HCT116 (cell line): ENCODE data around the gene CNPY3. TPM values are rescaled to one million over a fixed set of nuclear protein-coding genes. Genes with fewer than 3 reads are reported as not detected.

Experiments used
- ATAC-seq: fragments of 200-7000 bp; cut with Tn5 transposase; 2 replicates; pipeline ENCODE4 v1.9.1; 2020; ENCODE audit warnings: mild to moderate bottlenecking, moderate library complexity
- BruUV-seq: library from RNA; stranded (reverse); fragments of 400-500 nt; replicated peaks from 2 replicates; lab custom pipeline; 2021; lab: Mats Ljungman, UMichigan
- CTCF ChIA-PET: fragments of 300-600 bp; sonication (Branson Sonifier 250); formaldehyde crosslinking; loops from one replicate; lab custom pipeline; 2021; ENCODE audit warnings: antibody characterized with exemption; lab: Charles Lee
- POLR2A ChIA-PET: fragments of 300-600, 350-600 bp; sonication (Branson Sonifier 250); formaldehyde crosslinking; loops from one replicate; lab custom pipeline; 2021; ENCODE audit warnings: antibody characterized with exemption; lab: Charles Lee
- RAD21 ChIA-PET, 2 experiments: fragments of 300-600 bp; sonication (Branson Sonifier 250); formaldehyde crosslinking; loops; one replicate each; lab custom pipeline; 2023; ENCODE audit warnings: low total read pairs in 2 of 2; ENCODE audit not compliant: uncharacterized antibody in 2 of 2, unreplicated experiment in 2 of 2, low non-redundant PET in 1 of 2; lab: Charles Lee
- DNase-seq: peaks from one replicate; pipeline ENCODE4 v3.0.0-alpha.2; 2010; ENCODE audit warnings: low read depth, low spot score
- H2AFZ ChIP-seq: fragments of 200-600 bp; shearing (Covaris generic), sonication (generic); 2 replicates; pipeline ENCODE4 v1.6.1; 2017; ENCODE audit warnings: low read depth, mixed run types, mixed read lengths, antibody characterized with exemption, low read length; ENCODE audit not compliant: poor library complexity, severe bottlenecking
- H3K27ac ChIP-seq: 2 replicates; pipeline ENCODE4 v1.5.1; 2012; ENCODE audit warnings: low read depth, low read length
- H3K27me3 ChIP-seq: fragments of 200-600 bp; sonication (generic); 2 replicates; pipeline ENCODE4 v1.6.1; 2016; ENCODE audit warnings: mixed run types, low read length, mixed read lengths; ENCODE audit not compliant: insufficient read depth
- H3K36me3 ChIP-seq, 2 experiments: fragments of 200-500 bp in 1 of 2; fragments of 200-600 bp in 1 of 2; sonication (Bioruptor generic) in 1 of 2; sonication (generic) in 1 of 2; 2 replicates each; pipeline versions ENCODE4 v1.5.1 to v1.6.1; 2014 to 2016; ENCODE audit warnings: low read length in 2 of 2, inconsistent platforms in 1 of 2, mixed read lengths in 1 of 2, mixed run types in 1 of 2; ENCODE audit not compliant: insufficient read depth in 2 of 2, control insufficient read depth in 1 of 2
- H3K4me1 ChIP-seq, 2 experiments: fragments of 200-600 bp in 1 of 2; sonication (generic) in 1 of 2; 2 replicates each; pipeline versions ENCODE4 v1.5.1 to v1.6.1; 2012 to 2017; ENCODE audit warnings: low read length in 2 of 2, inconsistent platforms in 1 of 2, mild to moderate bottlenecking in 1 of 2, mixed read lengths in 1 of 2, mixed run types in 1 of 2, moderate library complexity in 1 of 2; ENCODE audit not compliant: insufficient read depth in 2 of 2, control insufficient read depth in 1 of 2
- H3K4me2 ChIP-seq: fragments of 200-600 bp; sonication (generic); 2 replicates; pipeline ENCODE4 v1.6.1; 2017; ENCODE audit warnings: mixed run types, low read length, mixed read lengths
- H3K4me3 ChIP-seq, 2 experiments: fragments of 200-600 bp in 1 of 2; sonication (generic) in 1 of 2; replicated peaks in 1 of 2; 2 replicates each; pipeline ENCODE4 v1.5.1; 2011 to 2016; ENCODE audit warnings: low read length in 2 of 2, control low read depth in 1 of 2, low read depth in 1 of 2, mild to moderate bottlenecking in 1 of 2, mixed read lengths in 1 of 2, mixed run types in 1 of 2
- H3K79me2 ChIP-seq: fragments of 200-600 bp; sonication (generic); 2 replicates; pipeline ENCODE4 v1.6.1; 2017; ENCODE audit warnings: mild to moderate bottlenecking, mixed run types, low read length, moderate library complexity, mixed read lengths; ENCODE audit not compliant: insufficient read depth
- H3K9ac ChIP-seq: fragments of 200-600 bp; sonication (generic); 2 replicates; pipeline ENCODE4 v1.6.1; 2016; ENCODE audit warnings: low read length, mixed read lengths
- H3K9me2 ChIP-seq: fragments of 200-600 bp; sonication (generic), shearing (Covaris generic); 2 replicates; pipeline ENCODE4 v1.6.1; 2017; ENCODE audit warnings: mixed run types, mild to moderate bottlenecking, moderate library complexity; ENCODE audit not compliant: insufficient read depth
- H3K9me3 ChIP-seq, 2 experiments: fragments of 200-500 bp in 1 of 2; fragments of 200-600 bp in 1 of 2; sonication (Bioruptor generic) in 1 of 2; sonication (generic) in 1 of 2; 2 replicates each; pipeline ENCODE4 v1.6.1; 2014 to 2017; ENCODE audit warnings: low read length in 2 of 2, mixed read lengths in 2 of 2, inconsistent platforms in 1 of 2, low read depth in 1 of 2, mild to moderate bottlenecking in 1 of 2, mixed run types in 1 of 2, moderate library complexity in 1 of 2; ENCODE audit not compliant: control insufficient read depth in 1 of 2, insufficient read depth in 1 of 2
- H4K20me1 ChIP-seq: fragments of 200-600 bp; sonication (generic), shearing (Covaris generic); 2 replicates; pipeline ENCODE4 v1.6.1; 2017; ENCODE audit warnings: mixed run types, mild to moderate bottlenecking, moderate library complexity; ENCODE audit not compliant: insufficient read depth
- CEBPB ChIP-seq: IDR thresholded peaks from 2 replicates; pipeline ENCODE4 v1.6.1; 2012; ENCODE audit warnings: low read depth
- EGR1 ChIP-seq: IDR thresholded peaks from 2 replicates; pipeline ENCODE4 v1.6.1; 2012; ENCODE audit warnings: low read depth
- EZH2 ChIP-seq: fragments of 200-600 bp; sonication (generic); IDR thresholded peaks from 2 replicates; pipeline ENCODE4 v1.6.1; 2017; ENCODE audit warnings: antibody characterized with exemption, mixed run types
- EZH2phosphoT487 ChIP-seq: fragments of 200-600 bp; IDR thresholded peaks from 2 replicates; pipeline ENCODE4 v1.6.1; 2018; ENCODE audit warnings: antibody characterized with exemption, borderline replicate concordance
- JUND ChIP-seq: IDR thresholded peaks from 2 replicates; pipeline ENCODE4 v1.6.1; 2012
- MAX ChIP-seq: IDR thresholded peaks from 2 replicates; pipeline ENCODE4 v1.6.1; 2012
- RAD21 ChIP-seq: IDR thresholded peaks from 2 replicates; pipeline ENCODE4 v1.6.1; 2012; ENCODE audit warnings: low read depth, mild to moderate bottlenecking
- SIN3A ChIP-seq: IDR thresholded peaks from 2 replicates; pipeline ENCODE4 v1.6.1; 2012; ENCODE audit warnings: low read depth
- SP1 ChIP-seq: IDR thresholded peaks from 2 replicates; pipeline ENCODE4 v1.6.1; 2012; ENCODE audit warnings: low read depth
- TCF7L2 ChIP-seq: IDR thresholded peaks from 2 replicates; pipeline ENCODE4 v1.7.0; 2011; ENCODE audit warnings: borderline replicate concordance, inconsistent platforms; ENCODE audit not compliant: insufficient read depth, insufficient read length; ENCODE audit errors: extremely low read depth
- YY1 ChIP-seq: IDR thresholded peaks from 2 replicates; pipeline ENCODE4 v1.6.1; 2011; ENCODE audit warnings: low read length, low read depth, moderate library complexity, mild to moderate bottlenecking; ENCODE audit not compliant: insufficient replicate concordance; ENCODE audit errors: extremely low read depth
- intact Hi-C: fragments of 100-400 bp; cut with micrococcal nuclease; formaldehyde crosslinking; loops from 2 replicates; pipeline ENCODE4 v1.10.0; 2022
- total RNA-seq: library from RNA; stranded (reverse); gene quantifications from one replicate; pipeline ENCODE4 v1.2.1, GENCODE V29; 2021; ENCODE audit not compliant: unreplicated experiment

The CNPY3 gene
- total RNA-seq, 1 experiment from 2014 or later: 49.1 TPM

- no peaks in the 10 kb centered on the region for H3K79me2 ChIP-seq
- H3K9me2 ChIP-seq: no peaks in the 10 kb centered on the region
- no peak overlapping the region for H2AFZ ChIP-seq
- ChIA-PET CTCF (no interaction called here), RAD21 (interaction anchor here in 1 of 2 experiments (0.6 kb wide), 1 partner anchor 529 kb away, joined by 6 read pairs; no protein-coding TSS in a partner anchor), POLR2A (interaction anchor here (1.2 kb wide), 1 partner anchor 21 kb away, joined by 3 read pairs; the partner anchor contains the start of gene PPP2R5D)
- H3K4me2 ChIP-seq: no peak overlapping the region
- no peaks in the 10 kb centered on the region for H3K9me3 ChIP-seq
- no peaks in the 10 kb centered on the region for H4K20me1 ChIP-seq
- intact Hi-C loops: loop anchor here (5.0 kb wide), 1 partner anchor 180 kb away; no protein-coding TSS in a partner anchor
- H3K27ac ChIP-seq: no peak overlapping the region
- no peak overlapping the region for H3K9ac ChIP-seq
- no peaks in the 10 kb centered on the region for H3K27me3 ChIP-seq
- H3K4me3 ChIP-seq: no peak overlapping the region
- no peak for ATAC-seq
- BruUV-seq: no TSS peak
- TF ChIP-seq MAX (no peak), TCF7L2 (no peak), JUND (no peak), CEBPB (no peak), EZH2 (no peak), RAD21 (no peak), EGR1 (no peak), EZH2phosphoT487 (no peak), SP1 (no peak), YY1 (no peak), SIN3A (no peak)
- DNase-seq: no peak
- no peaks in the 10 kb centered on the region; a peak in 1 of 4 replicates for H3K36me3 ChIP-seq
- H3K4me1 ChIP-seq: peaks cover 10 to 17% of the 10 kb centered on the region in 2 experiments
Observed at GRCh38 chr6:42962502-42963178, 33.4 kb downstream of the CNPY3 start.
